ENCODE data around the gene TNPO1. TPM values are rescaled to one million over a fixed set of nuclear protein-coding genes. Genes with fewer than 3 reads are reported as not detected.

The TNPO1 gene
- 10 to 100 TPM; 23.7 to 69.3 (median 27.6) TPM for polyA plus RNA-seq
- long read RNA-seq, donor 1, full-length matches to known transcripts: 8 of 8 reads
- long read RNA-seq, donor 1, partial matches to known transcripts: 0 of 8 reads
- long read RNA-seq, donor 1, other reads (novel, unspliced or antisense): 0 of 8 reads
- long read RNA-seq, donor 2, full-length matches to known transcripts: 2 of 2 reads
- long read RNA-seq, donor 2, partial matches to known transcripts: 0 of 2 reads
- long read RNA-seq, donor 2, other reads (novel, unspliced or antisense): 0 of 2 reads
- long read RNA-seq, donor 3, partial matches to known transcripts: 0 of 4 reads
- long read RNA-seq, donor 3, other reads (novel, unspliced or antisense): 0 of 4 reads
- long read RNA-seq, donor 4: 0 reads
- long read RNA-seq, donor 5: 0 reads
- long read RNA-seq, donor 6, full-length matches to known transcripts: 9 of 16 reads
- long read RNA-seq, donor 6, partial matches to known transcripts: 7 of 16 reads
- long read RNA-seq, donor 6, other reads (novel, unspliced or antisense): 0 of 16 reads
- long read RNA-seq, donor 7, full-length matches to known transcripts: 10 of 10 reads
- long read RNA-seq, donor 7, partial matches to known transcripts: 0 of 10 reads
- long read RNA-seq, donor 7, other reads (novel, unspliced or antisense): 0 of 10 reads
- long read RNA-seq, donor 8, full-length matches to known transcripts: 2 of 2 reads
- long read RNA-seq, donor 8, partial matches to known transcripts: 0 of 2 reads
- long read RNA-seq, donor 8, other reads (novel, unspliced or antisense): 0 of 2 reads
- long read RNA-seq, donor 9: 0 reads
- long read RNA-seq, donor 10, full-length matches to known transcripts: 6 of 6 reads
- long read RNA-seq, donor 10, partial matches to known transcripts: 0 of 6 reads
- long read RNA-seq, donor 10, other reads (novel, unspliced or antisense): 0 of 6 reads

DNA sequence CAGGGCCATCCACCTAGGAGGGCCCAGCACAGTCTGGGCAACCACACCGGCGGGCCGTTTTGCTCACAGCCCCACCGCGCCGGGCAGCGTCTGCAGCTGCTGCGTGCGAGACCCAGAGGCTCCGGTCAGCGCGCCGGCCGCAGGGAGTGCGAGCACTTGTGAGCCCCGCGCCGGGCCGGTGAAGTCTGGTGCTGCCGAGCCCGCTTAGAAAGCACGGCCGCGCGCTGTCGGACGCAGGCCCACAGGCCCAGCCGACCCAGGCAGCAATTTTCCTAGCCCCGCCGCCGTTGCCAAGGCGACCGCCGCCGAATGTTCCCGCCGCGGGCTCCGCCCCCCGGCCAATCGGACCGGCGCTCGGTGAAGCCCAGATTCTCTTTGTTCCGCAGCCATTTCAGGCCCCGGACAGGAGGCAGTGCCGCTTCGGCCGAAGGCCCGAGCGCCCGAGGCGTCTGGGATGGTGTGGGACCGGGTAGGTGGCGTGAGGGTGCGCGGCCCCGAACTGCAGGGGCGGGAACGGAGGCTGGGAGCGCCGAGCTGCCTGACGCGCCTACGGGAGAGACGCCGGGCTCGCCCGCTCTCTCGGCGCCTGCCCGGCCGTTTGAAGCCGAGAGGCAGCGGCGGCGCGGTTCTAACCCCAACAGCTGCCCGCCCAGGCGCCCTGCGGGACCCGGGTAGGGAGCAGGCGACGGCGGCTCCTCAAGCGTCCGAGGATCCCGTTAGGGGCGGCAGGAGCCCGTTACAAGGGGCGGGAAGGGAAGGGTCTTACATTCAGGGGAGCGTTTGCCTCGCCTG is at the start of gene TNPO1:
TNPO1 (plus strand) TSS at position 378 of the 792 bp plus-strand sequence; CDS start at position 455, 77 bp downstream.
- no peaks in the 10 kb centered on the region for H3K27me3 ChIP-seq (ENCODE audit: control insufficient read depth in 3 of 3, insufficient read depth in 3 of 3, low read length in 3 of 3)
- FAIRE-seq (no peak), DNase-seq (peak; percentile 90 to 96)
- H3K4me1 ChIP-seq (ENCODE audit: control insufficient read depth in 3 of 3, insufficient read depth in 2 of 3, low read depth in 1 of 3, low read length in 2 of 3): peaks cover 0 to 7% (median 0%) of the 10 kb centered on the region in 3 donors
- WGBS, 3 donors: 0% methylated on average over 60 to 93 of the region's 93 CpGs
- peak within 1 kb of the TSS; percentile 60 to 92 (median 77) for H3K4me3 ChIP-seq (ENCODE audit: low read depth in 1 of 3, low read length in 3 of 3)
- peak within 1 kb of the TSS; percentile 84 to 98 (median 96) for H3K27ac ChIP-seq (ENCODE audit: low read depth in 1 of 3, low read length in 2 of 3)
- H3K9me3 ChIP-seq (ENCODE audit: control insufficient read depth in 2 of 2, insufficient read depth in 1 of 2, low read depth in 1 of 2, low read length in 1 of 2): no peaks in the 10 kb centered on the region
- H3K36me3 ChIP-seq (ENCODE audit: control insufficient read depth in 3 of 3, insufficient read depth in 2 of 3, low read depth in 1 of 3, low read length in 3 of 3): no peaks in the 10 kb centered on the region

GRCh38 chr5:72767289-72768010 is 49.0 kb upstream of the TNPO1 start:
- DNase-seq (peak; percentile 17 to 18), FAIRE-seq (no peak)
- H3K36me3 ChIP-seq (ENCODE audit: control insufficient read depth in 3 of 3, insufficient read depth in 2 of 3, low read depth in 1 of 3, low read length in 3 of 3): no peaks in the 10 kb centered on the region
- no peak overlapping the region for H3K4me3 ChIP-seq (ENCODE audit: low read depth in 1 of 3, low read length in 3 of 3)
- peaks cover 0 to 2% (median 0%) of the 10 kb centered on the region in 3 donors for H3K27me3 ChIP-seq (ENCODE audit: control insufficient read depth in 3 of 3, insufficient read depth in 3 of 3, low read length in 3 of 3)
- H3K9me3 ChIP-seq (ENCODE audit: control insufficient read depth in 2 of 2, insufficient read depth in 1 of 2, low read depth in 1 of 2, low read length in 1 of 2): no peaks in the 10 kb centered on the region
- H3K27ac ChIP-seq (ENCODE audit: low read depth in 1 of 3, low read length in 2 of 3): no peak overlapping the region
- WGBS, 3 donors: 42 to 63% (median 56%) methylated on average over 7 of the region's 7 CpGs
- H3K4me1 ChIP-seq (ENCODE audit: control insufficient read depth in 3 of 3, insufficient read depth in 2 of 3, low read depth in 1 of 3, low read length in 2 of 3): no peaks in the 10 kb centered on the region

DNA sequence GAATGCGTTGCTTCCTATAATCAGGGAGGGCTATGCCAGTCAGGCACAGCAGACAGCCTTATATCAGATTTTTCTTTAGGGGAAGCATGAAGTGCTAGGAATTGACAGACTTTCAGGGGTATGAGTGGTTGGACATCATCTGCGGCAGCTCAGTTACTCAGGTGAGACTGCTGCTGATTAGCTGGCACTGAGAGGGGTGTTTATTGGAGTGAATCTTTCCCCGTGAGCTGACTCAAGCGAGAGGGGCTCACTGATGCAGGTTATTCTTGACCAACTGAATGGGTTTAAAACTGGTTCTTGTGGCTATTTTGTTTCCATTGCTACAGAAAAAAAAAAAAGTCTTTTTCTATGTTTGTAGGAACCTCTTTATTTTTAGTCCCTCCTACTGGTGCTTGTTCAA is 46.2 kb upstream of the TNPO1 start:
- no peak for FAIRE-seq
- H3K36me3 ChIP-seq (ENCODE audit: control insufficient read depth in 3 of 3, insufficient read depth in 2 of 3, low read depth in 1 of 3, low read length in 3 of 3): no peaks in the 10 kb centered on the region
- WGBS, 3 donors: 91 to 95% (median 94%) methylated on average over 4 of the region's 4 CpGs

GRCh38 chr5:72776684-72777083 is 39.8 kb upstream of the TNPO1 start:
- FAIRE-seq: peak; percentile 23
- H3K4me3 ChIP-seq (ENCODE audit: low read depth in 1 of 3, low read length in 3 of 3): no peak overlapping the region
- peaks cover 0 to 2% (median 0%) of the 10 kb centered on the region in 3 donors for H3K27me3 ChIP-seq (ENCODE audit: control insufficient read depth in 3 of 3, insufficient read depth in 3 of 3, low read length in 3 of 3)
- no peak for DNase-seq
- H3K27ac ChIP-seq (ENCODE audit: low read depth in 1 of 3, low read length in 2 of 3): no peak overlapping the region
- H3K4me1 ChIP-seq (ENCODE audit: control insufficient read depth in 3 of 3, insufficient read depth in 2 of 3, low read depth in 1 of 3, low read length in 2 of 3): no peaks in the 10 kb centered on the region
- 95 to 98% (median 97%) methylated on average over 1 of the region's 1 CpG for WGBS, 3 donors
- no peaks in the 10 kb centered on the region for H3K36me3 ChIP-seq (ENCODE audit: control insufficient read depth in 3 of 3, insufficient read depth in 2 of 3, low read depth in 1 of 3, low read length in 3 of 3)
- H3K9me3 ChIP-seq (ENCODE audit: control insufficient read depth in 2 of 2, insufficient read depth in 1 of 2, low read depth in 1 of 2, low read length in 1 of 2): peaks cover 0 to 6% of the 10 kb centered on the region in 2 donors

More for the DNA sequence above, 46.2 kb upstream of the TNPO1 start:
- Histone ChIP-seq H3K9me3 (ENCODE audit: control insufficient read depth in 2 of 2, insufficient read depth in 1 of 2, low read depth in 1 of 2, low read length in 1 of 2) (no peaks in the 10 kb centered on the region), H3K27ac (ENCODE audit: low read depth in 1 of 3, low read length in 2 of 3) (no peak overlapping the region), H3K4me1 (ENCODE audit: control insufficient read depth in 3 of 3, insufficient read depth in 2 of 3, low read depth in 1 of 3, low read length in 2 of 3) (no peaks in the 10 kb centered on the region), H3K4me3 (ENCODE audit: low read depth in 1 of 3, low read length in 3 of 3) (no peak overlapping the region), H3K27me3 (ENCODE audit: control insufficient read depth in 3 of 3, insufficient read depth in 3 of 3, low read length in 3 of 3) (peaks cover 0 to 2% (median 0%) of the 10 kb centered on the region in 3 donors)
- no peak for DNase-seq

DNA sequence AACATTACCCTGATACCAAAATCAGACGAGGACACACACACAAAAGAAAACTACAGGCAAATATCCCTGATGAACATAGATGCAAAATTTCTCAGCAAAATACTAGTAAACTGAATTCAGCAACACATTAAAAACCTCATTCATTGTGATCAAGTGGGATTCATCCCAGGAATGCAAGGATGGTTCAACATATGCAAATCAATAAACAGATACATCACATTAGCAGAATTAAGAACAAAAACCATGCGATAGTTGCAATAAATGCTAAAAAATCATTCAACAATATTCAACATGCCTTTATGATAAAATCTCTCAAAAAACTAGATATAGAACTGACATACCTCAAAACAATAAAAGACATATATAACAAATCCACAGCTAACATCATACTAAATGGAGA is 36.9 kb upstream of the TNPO1 start:
- Histone ChIP-seq H3K36me3 (ENCODE audit: control insufficient read depth in 3 of 3, insufficient read depth in 2 of 3, low read depth in 1 of 3, low read length in 3 of 3) (no peaks in the 10 kb centered on the region), H3K4me3 (ENCODE audit: low read depth in 1 of 3, low read length in 3 of 3) (no peak overlapping the region), H3K4me1 (ENCODE audit: control insufficient read depth in 3 of 3, insufficient read depth in 2 of 3, low read depth in 1 of 3, low read length in 2 of 3) (peaks cover 0 to 6% (median 0%) of the 10 kb centered on the region in 3 donors), H3K27ac (ENCODE audit: low read depth in 1 of 3, low read length in 2 of 3) (no peak overlapping the region), H3K9me3 (ENCODE audit: control insufficient read depth in 2 of 2, insufficient read depth in 1 of 2, low read depth in 1 of 2, low read length in 1 of 2) (peaks cover 0 to 6% of the 10 kb centered on the region in 2 donors), H3K27me3 (ENCODE audit: control insufficient read depth in 3 of 3, insufficient read depth in 3 of 3, low read length in 3 of 3) (peaks cover 0 to 2% (median 0%) of the 10 kb centered on the region in 3 donors)
- FAIRE-seq (no peak), DNase-seq (no peak)
- 70 to 95% (median 86%) methylated on average over 2 of the region's 2 CpGs for WGBS, 3 donors

DNA sequence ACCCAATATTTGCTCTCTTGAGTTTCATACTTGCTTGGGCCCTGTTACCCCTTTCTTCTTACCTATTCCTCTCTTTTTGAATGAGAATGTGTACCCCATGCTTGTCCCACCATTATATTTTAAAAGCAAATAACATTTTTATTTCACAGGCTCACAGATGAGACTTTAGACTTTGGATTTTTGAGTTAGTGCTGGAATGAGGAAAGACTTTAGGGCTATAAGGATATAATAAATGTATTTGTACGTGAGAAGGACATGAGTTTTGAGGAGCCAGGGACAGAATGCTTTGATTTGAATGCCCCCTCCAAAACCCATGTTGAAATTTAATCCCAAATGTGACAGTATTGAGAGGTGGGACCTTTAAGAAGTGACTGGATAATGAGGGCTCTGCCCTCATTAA is 33.1 kb upstream of the TNPO1 start:
- no peaks in the 10 kb centered on the region for H3K9me3 ChIP-seq (ENCODE audit: control insufficient read depth in 2 of 2, insufficient read depth in 1 of 2, low read depth in 1 of 2, low read length in 1 of 2)
- H3K4me1 ChIP-seq (ENCODE audit: control insufficient read depth in 3 of 3, insufficient read depth in 2 of 3, low read depth in 1 of 3, low read length in 2 of 3): peaks cover 0 to 12% (median 2%) of the 10 kb centered on the region in 3 donors
- 31 to 44% (median 34%) methylated on average over 1 of the region's 1 CpG for WGBS, 3 donors
- no peak overlapping the region for H3K4me3 ChIP-seq (ENCODE audit: low read depth in 1 of 3, low read length in 3 of 3)
- H3K27ac ChIP-seq (ENCODE audit: low read depth in 1 of 3, low read length in 2 of 3): peak overlapping the region in 1 of 3 donors; percentile 15
- no peaks in the 10 kb centered on the region for H3K36me3 ChIP-seq (ENCODE audit: control insufficient read depth in 3 of 3, insufficient read depth in 2 of 3, low read depth in 1 of 3, low read length in 3 of 3)
- DNase-seq (peak; percentile 56), FAIRE-seq (no peak)
- H3K27me3 ChIP-seq (ENCODE audit: control insufficient read depth in 3 of 3, insufficient read depth in 3 of 3, low read length in 3 of 3): no peaks in the 10 kb centered on the region

- Histone ChIP-seq H3K9me3 (ENCODE audit: control insufficient read depth in 2 of 2, insufficient read depth in 1 of 2, low read depth in 1 of 2, low read length in 1 of 2) (no peaks in the 10 kb centered on the region), H3K27me3 (ENCODE audit: control insufficient read depth in 3 of 3, insufficient read depth in 3 of 3, low read length in 3 of 3) (no peaks in the 10 kb centered on the region), H3K4me3 (ENCODE audit: low read depth in 1 of 3, low read length in 3 of 3) (no peak overlapping the region), H3K4me1 (ENCODE audit: control insufficient read depth in 3 of 3, insufficient read depth in 2 of 3, low read depth in 1 of 3, low read length in 2 of 3) (peaks cover 0 to 14% (median 2%) of the 10 kb centered on the region in 3 donors), H3K36me3 (ENCODE audit: control insufficient read depth in 3 of 3, insufficient read depth in 2 of 3, low read depth in 1 of 3, low read length in 3 of 3) (no peaks in the 10 kb centered on the region), H3K27ac (ENCODE audit: low read depth in 1 of 3, low read length in 2 of 3) (no peak overlapping the region)
- WGBS, 3 donors: 91 to 96% (median 95%) methylated on average over 1 of the region's 1 CpG
- FAIRE-seq: peak; percentile 26
- no peak for DNase-seq
Measured at GRCh38 chr5:72784129-72784528, 32.3 kb upstream of the TNPO1 start.

Data from small intestine (tissue), 16 donors.